ENCODE results near the gene ZFAND2B. TPM values are rescaled to one million over a fixed set of nuclear protein-coding genes. Genes with fewer than 3 reads are reported as not detected.
"Not testable (repeated sequence)": the region's sequence is repeated elsewhere in the genome, so short reads cannot be mapped to it uniquely, and the experiment has no call there.

ZFAND2B gene
- total RNA-seq, 4 donors from 2014 or later, result 43.7 to 129 (median 112) TPM

GRCh38 chr2:219253753-219254589 lies 47.4 kb downstream of the ZFAND2B start, which contains the start of gene TUBA4A:
Gene TUBA4A, minus strand, starts transcription at chr2:219253918. Its CDS starts 60 bp downstream, at chr2:219253858.
- H3K4me1 ChIP-seq, result peaks cover 5 to 51% (median 24%) of the 10 kb centered on the region in 4 donors
- H3K9me3 ChIP-seq, result no peaks in the 10 kb centered on the region
- H3K27ac ChIP-seq, result peak within 1 kb of the TSS; percentile 81 to 98 (median 91)
- peak; percentile 94 to 97 (median 96) for DNase-seq
- peak; percentile 99 to 100 for TF ChIP-seq POLR2A (IDR thresholded peaks at IDR 0.05)
- peak in 3 of 6 experiments; percentile 38 to 42 (median 41) for TF ChIP-seq CTCF (IDR thresholded peaks at IDR 0.05)
- peak within 1 kb of the TSS; percentile 56 to 93 (median 87) for H3K4me3 ChIP-seq
- H3K27me3 ChIP-seq, result no peaks in the 10 kb centered on the region
- H3K36me3 ChIP-seq, result peaks cover 0 to 13% (median 0%) of the 10 kb centered on the region in 3 donors

DNA sequence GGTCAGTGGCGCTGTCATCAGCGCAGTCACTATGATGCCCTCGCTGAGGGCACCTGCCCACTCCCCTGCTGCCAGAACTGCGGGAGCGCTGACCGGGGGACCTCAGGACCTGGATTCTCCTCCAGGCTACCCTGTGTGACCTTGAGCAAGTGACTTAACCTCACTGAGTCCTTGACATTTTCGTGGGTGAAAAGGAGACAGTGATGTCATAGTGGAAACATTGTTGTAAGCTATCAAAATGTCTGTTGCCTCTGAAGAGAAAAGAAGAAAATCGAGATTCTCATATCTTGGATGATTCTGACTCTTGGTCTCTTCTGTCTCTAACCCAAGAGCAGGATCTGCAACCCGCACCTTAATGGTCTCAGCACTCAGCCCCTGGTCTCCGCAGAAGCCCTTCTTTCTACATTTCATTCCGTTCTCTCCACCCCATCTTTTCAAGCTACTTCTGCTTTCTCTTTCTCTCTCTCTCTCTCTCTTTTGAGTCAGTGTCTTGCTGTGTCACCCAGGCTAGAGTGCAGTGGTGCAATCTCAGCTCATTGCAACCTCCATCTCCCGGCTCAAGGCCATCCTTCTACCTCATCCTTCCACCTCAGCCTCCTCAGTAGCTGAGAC lies 48.1 kb downstream of the ZFAND2B start:
- peaks cover 1 to 44% (median 18%) of the 10 kb centered on the region in 4 donors for H3K4me1 ChIP-seq
- DNase-seq, result peak in 1 of 3 donors; percentile 60
- H3K36me3 ChIP-seq, result peaks cover 0 to 13% (median 0%) of the 10 kb centered on the region in 3 donors
- H3K4me3 ChIP-seq, result peak overlapping the region; percentile 56 to 93 (median 87)
- H3K27ac ChIP-seq, result peak overlapping the region; percentile 81 to 98 (median 91)
- H3K9me3 ChIP-seq, result no peaks in the 10 kb centered on the region
- H3K27me3 ChIP-seq, result no peaks in the 10 kb centered on the region
- TF ChIP-seq CTCF (IDR thresholded peaks at IDR 0.05) (no peak), POLR2A (IDR thresholded peaks at IDR 0.05) (no peak)

GRCh38 chr2:219258942-219259341 lies 52.4 kb downstream of the ZFAND2B start:
- H3K27me3 ChIP-seq, H3K4me3 ChIP-seq: not testable (repeated sequence)

More at GRCh38 chr2:219258942-219259341, 52.4 kb downstream of the ZFAND2B start:
- not testable (repeated sequence) for H3K27ac ChIP-seq, H3K9me3 ChIP-seq, H3K36me3 ChIP-seq, DNase-seq, H3K4me1 ChIP-seq

Other genes starting within 250 kb of the ZFAND2B start
- 1 to 10 TPM in 1 of 4 donors, under 1 TPM in 2, not detected in 1; 0.54 to 1.1 (median 0.95) TPM for gene CDK5R2, start 247.1 kb upstream of the ZFAND2B start, total RNA-seq
- 1 to 10 TPM in 3 of 4 donors, not detected in 1; 3.2 to 6.7 (median 5.1) TPM for gene FEV, start 221.6 kb upstream of the ZFAND2B start, total RNA-seq
- 10 to 100 TPM in 1 of 4 donors, 1 to 10 TPM in 2, not detected in 1; 2.4 to 14.2 (median 9.4) TPM for gene CRYBA2, start 213.4 kb upstream of the ZFAND2B start, total RNA-seq
- gene CFAP65, start 165.3 kb upstream of the ZFAND2B start, total RNA-seq, result 1 to 10 TPM in 2 of 4 donors, not detected in 2; 1.5 to 3.6 TPM
- gene IHH, start 145.9 kb upstream of the ZFAND2B start, total RNA-seq, result 100 to 1,000 TPM in 1 of 4 donors, 10 to 100 TPM in 3; 14.0 to 124 (median 71.1) TPM
- 10 to 100 TPM; 28.1 to 91.6 (median 67.2) TPM for gene NHEJ1, start 46.0 kb upstream of the ZFAND2B start, total RNA-seq
- 100 to 1,000 TPM in 1 of 4 donors, 10 to 100 TPM in 2, 1 to 10 TPM in 1; 5.0 to 111 (median 62.8) TPM for gene SLC23A3, start 36.8 kb upstream of the ZFAND2B start, total RNA-seq
- 10 to 100 TPM; 14.0 to 94.0 (median 77.4) TPM for gene CNPPD1, start 29.9 kb upstream of the ZFAND2B start, total RNA-seq
- gene RETREG2, start 28.5 kb upstream of the ZFAND2B start, total RNA-seq, result 10 to 100 TPM; 44.6 to 80.3 (median 76.2) TPM
- gene ABCB6, start 12.2 kb downstream of the ZFAND2B start, total RNA-seq, result 10 to 100 TPM; 18.0 to 42.1 (median 33.3) TPM
- gene ATG9A, start 22.9 kb downstream of the ZFAND2B start, total RNA-seq, result 100 to 1,000 TPM in 1 of 4 donors, 10 to 100 TPM in 3; 23.1 to 107 (median 96.0) TPM
- gene ANKZF1, start 23.0 kb downstream of the ZFAND2B start, total RNA-seq, result 100 to 1,000 TPM in 3 of 4 donors, 10 to 100 TPM in 1; 79.9 to 338 (median 164) TPM
- 1 to 10 TPM in 3 of 4 donors, not detected in 1; 2.7 to 9.5 (median 7.0) TPM for gene GLB1L, start 38.7 kb downstream of the ZFAND2B start, total RNA-seq
- 10 to 100 TPM; 19.4 to 27.1 (median 24.3) TPM for gene STK16, start 38.7 kb downstream of the ZFAND2B start, total RNA-seq
- not detected for gene TUBA4B, start 46.5 kb downstream of the ZFAND2B start, total RNA-seq
- 100 to 1,000 TPM in 3 of 4 donors, 10 to 100 TPM in 1; 49.5 to 137 (median 129) TPM for gene TUBA4A, start 47.1 kb downstream of the ZFAND2B start, total RNA-seq
- gene DNAJB2, start 72.6 kb downstream of the ZFAND2B start, total RNA-seq, result 10 to 100 TPM; 34.7 to 69.4 (median 58.3) TPM
- 1 to 10 TPM in 2 of 4 donors, under 1 TPM in 1, not detected in 1; 0.88 to 4.9 (median 2.3) TPM for gene PTPRN, start 102.6 kb downstream of the ZFAND2B start, total RNA-seq
- gene RESP18, start 126.0 kb downstream of the ZFAND2B start, total RNA-seq, result not detected
- gene DNPEP, start 181.1 kb downstream of the ZFAND2B start, total RNA-seq, result 100 to 1,000 TPM in 3 of 4 donors, 10 to 100 TPM in 1; 90.8 to 180 (median 177) TPM
- gene DES, start 211.6 kb downstream of the ZFAND2B start, total RNA-seq, result 100 to 1,000 TPM in 2 of 4 donors, 10 to 100 TPM in 2; 82.0 to 574 (median 112) TPM
- 10 to 100 TPM in 2 of 4 donors, 1 to 10 TPM in 2; 3.2 to 49.5 (median 10.2) TPM for gene SPEG, start 228.1 kb downstream of the ZFAND2B start, total RNA-seq